COLO668 (cell line): ENCODE measurements around the gene STATH.
"Not testable (repeated sequence)": the region's sequence is repeated elsewhere in the genome, so short reads cannot be mapped to it uniquely, and the experiment has no call there.

Source experiments
- DNase-seq: peaks from one replicate; lab custom pipeline; 2025; ENCODE audit not compliant: unreplicated experiment; lab: John Stamatoyannopoulos, UW

The STATH gene

GRCh38 chr4:69995526-69996016, at the start of gene STATH:
Gene STATH (plus strand): TSS chr4:69995966. CDS start chr4:69998438, 2,472 bp downstream.
- DNase-seq: no peak

GRCh38 chr4:69951602-69952001, 44.2 kb upstream of the STATH start:
- no peak for DNase-seq

- no peak for DNase-seq
These were observed 38.6 kb upstream of the STATH start for GRCh38 chr4:69957209-69957608.

- DNase-seq: no peak
These were observed 30.1 kb upstream of the STATH start, which contains the start of gene CSN2 for GRCh38 chr4:69965628-69966027. Gene CSN2 (minus strand): TSS chr4:69965728. CDS start chr4:69960995, 4,733 bp downstream.

GRCh38 chr4:69970071-69970470, 25.7 kb upstream of the STATH start:
- no peak for DNase-seq

- no peak for DNase-seq
These were observed 21.1 kb upstream of the STATH start for GRCh38 chr4:69974631-69975030.

GRCh38 chr4:69977582-69977981, 18.2 kb upstream of the STATH start:
- DNase-seq: no peak

- DNase-seq: no peak
These were observed 11.7 kb upstream of the STATH start for GRCh38 chr4:69984030-69984443.

- no peak for DNase-seq
These were observed 9.1 kb upstream of the STATH start for GRCh38 chr4:69986663-69987062.

GRCh38 chr4:69991016-69991415, 4.8 kb upstream of the STATH start:
- no peak for DNase-seq

GRCh38 chr4:69994782-69995181, 984 bp upstream of the STATH start:
- no peak for DNase-seq

GRCh38 chr4:69999420-69999819, 3.7 kb downstream of the STATH start:
- DNase-seq: no peak

- DNase-seq: no peak
These were observed 4.9 kb downstream of the STATH start for GRCh38 chr4:70000711-70001110.

- no peak for DNase-seq
These were observed 6.7 kb downstream of the STATH start for GRCh38 chr4:70002507-70002906.

- no peak for DNase-seq
These were observed 13.0 kb downstream of the STATH start for GRCh38 chr4:70008771-70009170.

GRCh38 chr4:70019006-70019405, 23.2 kb downstream of the STATH start:
- DNase-seq: not testable (repeated sequence)

- no peak for DNase-seq
These were observed 27.5 kb downstream of the STATH start for GRCh38 chr4:70023218-70023617.

GRCh38 chr4:70027011-70027410, 31.2 kb downstream of the STATH start:
- no peak for DNase-seq

- not testable (repeated sequence) for DNase-seq
These were observed 32.4 kb downstream of the STATH start, which contains the start of gene HTN3 for GRCh38 chr4:70028159-70028558. Gene HTN3 (plus strand): TSS chr4:70028459. CDS start chr4:70030741, 2,282 bp downstream.

- DNase-seq: not testable (repeated sequence)
These were observed 41.8 kb downstream of the STATH start for GRCh38 chr4:70037559-70037958.

- not testable (repeated sequence) for DNase-seq
These were observed 44.2 kb downstream of the STATH start for GRCh38 chr4:70039928-70040327.

GRCh38 chr4:70041652-70042286, 46.0 kb downstream of the STATH start:
- no peak for DNase-seq

GRCh38 chr4:70050138-70050537, 54.4 kb downstream of the STATH start, which contains the start of gene HTN1:
Gene HTN1 (plus strand): TSS chr4:70050438. CDS start chr4:70053077, 2,639 bp downstream.
- not testable (repeated sequence) for DNase-seq
